Lower lobe of right lung (tissue), 2 donors: ENCODE data around the gene KRCC1. TPM values are rescaled to one million over a fixed set of nuclear protein-coding genes. Genes with fewer than 3 reads are reported as not detected.
"Not testable (repeated sequence)": the region's sequence is repeated elsewhere in the genome, so short reads cannot be mapped to it uniquely, and the experiment has no call there.

ENCODE experiments used
- ATAC-seq, 2 donors: fragments of 200-7000 bp; cut with Tn5 transposase; one replicate each; pipeline ENCODE4 v1.9.1; 2020 to 2022; ENCODE audit warnings: mild to moderate bottlenecking in 2 of 2, moderate library complexity in 2 of 2
- DNase-seq: peaks from one replicate; pipeline ENCODE4 v3.0.0-alpha.2; 2020
- H3K27ac ChIP-seq: fragments of 200-600 bp; one replicate; pipeline ENCODE4 v1.8.0; 2022
- H3K27me3 ChIP-seq: fragments of 200-600 bp; one replicate; pipeline ENCODE4 v1.8.0; 2022; ENCODE audit warnings: low read depth
- H3K36me3 ChIP-seq: fragments of 200-600 bp; one replicate; pipeline ENCODE4 v1.8.0; 2022; ENCODE audit warnings: mild to moderate bottlenecking
- H3K4me1 ChIP-seq: fragments of 200-600 bp; one replicate; pipeline ENCODE4 v1.8.0; 2022
- H3K4me3 ChIP-seq: fragments of 200-600 bp; one replicate; pipeline ENCODE4 v1.8.0; 2022; ENCODE audit warnings: mild to moderate bottlenecking
- H3K9me3 ChIP-seq: fragments of 200-600 bp; one replicate; pipeline ENCODE4 v1.8.0; 2022
- CTCF ChIP-seq: fragments of 200-600 bp; IDR thresholded peaks from one replicate; pipeline ENCODE4 v1.8.0; 2022; ENCODE audit warnings: antibody characterized with exemption, mild to moderate bottlenecking
- intact Hi-C: fragments of 100-400 bp; cut with DNase I; formaldehyde crosslinking; loops from one replicate; pipeline ENCODE4 v1.11.0; 2022
- total RNA-seq: library from RNA; stranded (reverse); fragmentation: NEBNext Ultra II Directional; extraction: Animal tissue kit (Norgen Biotek cat#: 25700); gene quantifications from one replicate; pipeline ENCODE4 v1.2.1, GENCODE V29; 2021
- donor health status: DM: no; HTN: yes; CAD: no; lungs with severe emphysema.

The KRCC1 gene
- total RNA-seq, 1 donor from 2014 or later: 24.7 TPM

- ATAC-seq: no peak
- H3K36me3 ChIP-seq: no peaks in the 10 kb centered on the region
- H3K27ac ChIP-seq: no peak overlapping the region
- no peak for TF ChIP-seq CTCF
- H3K9me3 ChIP-seq: no peaks in the 10 kb centered on the region
- intact Hi-C loops: no loop called here
- peaks cover 9% of the 10 kb centered on the region for H3K27me3 ChIP-seq
- H3K4me1 ChIP-seq: no peaks in the 10 kb centered on the region
- H3K4me3 ChIP-seq: no peak overlapping the region
- DNase-seq: no peak
Measured at GRCh38 chr2:88005776-88006175, 49.8 kb downstream of the KRCC1 start.

DNA sequence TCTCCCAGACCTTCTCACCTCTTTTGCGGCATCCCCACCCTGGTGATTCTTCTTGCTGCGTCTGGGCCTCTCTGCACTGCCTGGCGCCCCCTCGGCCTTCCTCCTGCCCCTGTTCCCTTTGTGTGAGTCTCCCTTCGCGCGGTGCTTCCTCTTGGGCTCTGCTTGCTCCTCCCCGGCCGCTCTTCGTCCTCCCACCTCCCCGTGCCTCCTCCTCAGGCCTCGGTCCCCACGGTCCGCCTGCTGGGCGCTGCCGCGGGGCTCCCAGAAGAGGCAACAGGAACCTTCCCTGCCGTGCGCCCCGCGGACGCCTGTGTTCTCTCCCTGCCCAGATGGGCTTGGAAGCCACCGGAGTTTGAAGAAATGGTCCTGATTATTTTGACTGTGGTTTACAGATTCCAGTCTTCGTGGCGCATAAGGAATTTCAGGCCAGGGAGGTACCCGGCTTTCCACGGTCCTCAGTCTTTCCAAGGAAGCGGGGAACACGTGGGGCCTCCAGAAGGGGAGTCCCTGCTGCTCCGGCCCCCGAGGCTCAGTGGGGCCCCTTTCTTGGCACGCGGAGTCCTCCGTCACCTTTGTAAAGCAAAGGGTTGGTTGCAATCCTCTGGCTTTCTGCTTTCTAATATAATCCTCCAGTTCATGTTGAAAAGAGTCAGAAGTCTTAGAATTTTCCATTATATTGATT, 52.4 kb downstream of the KRCC1 start:
- TF ChIP-seq CTCF: no peak
- no peaks in the 10 kb centered on the region for H3K36me3 ChIP-seq
- ATAC-seq: no peak
- H3K9me3 ChIP-seq: no peaks in the 10 kb centered on the region
- H3K27ac ChIP-seq: no peak overlapping the region
- intact Hi-C loops: no loop called here
- H3K4me1 ChIP-seq: no peaks in the 10 kb centered on the region
- no peak for DNase-seq
- H3K4me3 ChIP-seq: no peak overlapping the region
- peaks cover 9% of the 10 kb centered on the region for H3K27me3 ChIP-seq

GRCh38 chr2:88002359-88002707, 53.2 kb downstream of the KRCC1 start:
- no peak overlapping the region for H3K4me3 ChIP-seq
- no peak for TF ChIP-seq CTCF
- no peaks in the 10 kb centered on the region for H3K9me3 ChIP-seq
- DNase-seq (no peak), ATAC-seq (no peak)
- peaks cover 9% of the 10 kb centered on the region for H3K27me3 ChIP-seq
- no peaks in the 10 kb centered on the region for H3K36me3 ChIP-seq
- intact Hi-C loops: no loop called here
- H3K27ac ChIP-seq: no peak overlapping the region
- no peaks in the 10 kb centered on the region for H3K4me1 ChIP-seq

DNA sequence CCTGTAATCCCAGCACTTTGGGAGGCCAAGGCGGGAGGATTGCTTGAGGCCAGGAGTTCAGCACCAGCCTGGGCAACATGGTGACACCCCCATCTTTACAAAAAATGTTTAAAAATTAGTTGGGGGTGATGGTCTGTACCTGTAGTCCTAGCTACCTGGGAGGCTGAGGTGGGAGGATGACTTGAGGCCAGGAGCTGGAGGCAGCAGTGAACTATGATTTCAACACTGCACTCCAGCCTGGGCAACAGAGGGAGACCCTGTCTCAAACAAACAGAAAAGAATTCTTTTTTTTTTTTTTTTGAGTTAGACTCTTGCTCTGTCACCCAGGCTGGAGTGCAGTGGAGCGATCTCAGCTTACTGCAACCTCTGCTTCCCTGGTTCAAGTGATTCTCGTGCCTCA, 55.1 kb downstream of the KRCC1 start:
- DNase-seq, H3K27ac ChIP-seq, H3K4me1 ChIP-seq, intact Hi-C loops, H3K36me3 ChIP-seq, ATAC-seq, H3K27me3 ChIP-seq, H3K9me3 ChIP-seq, H3K4me3 ChIP-seq: not testable (repeated sequence)

DNA sequence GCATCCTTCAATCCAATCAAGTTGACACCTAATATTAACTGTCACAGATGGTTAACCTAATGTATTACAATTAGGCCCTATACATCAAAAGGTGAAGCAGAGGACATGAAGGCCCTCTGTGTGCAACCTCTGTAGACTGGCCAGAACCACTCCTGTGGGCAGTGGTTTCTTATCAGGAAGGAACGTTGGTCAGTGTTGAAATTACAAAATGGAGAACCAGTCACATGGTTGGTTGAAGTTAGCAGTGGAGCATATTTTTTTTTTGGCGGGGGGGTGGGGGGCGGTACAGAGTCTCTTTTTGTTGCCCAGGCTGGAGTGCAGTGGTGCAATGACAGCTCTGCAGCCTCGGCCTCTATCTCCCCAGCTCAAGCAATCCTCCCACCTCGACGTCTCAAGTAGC, 59.0 kb downstream of the KRCC1 start:
- H3K4me1 ChIP-seq: no peaks in the 10 kb centered on the region
- no peak overlapping the region for H3K27ac ChIP-seq
- DNase-seq: no peak
- intact Hi-C loops: no loop called here
- no peaks in the 10 kb centered on the region for H3K27me3 ChIP-seq
- H3K4me3 ChIP-seq: no peak overlapping the region
- TF ChIP-seq CTCF: no peak
- H3K36me3 ChIP-seq: no peaks in the 10 kb centered on the region
- no peaks in the 10 kb centered on the region for H3K9me3 ChIP-seq
- no peak for ATAC-seq

DNA sequence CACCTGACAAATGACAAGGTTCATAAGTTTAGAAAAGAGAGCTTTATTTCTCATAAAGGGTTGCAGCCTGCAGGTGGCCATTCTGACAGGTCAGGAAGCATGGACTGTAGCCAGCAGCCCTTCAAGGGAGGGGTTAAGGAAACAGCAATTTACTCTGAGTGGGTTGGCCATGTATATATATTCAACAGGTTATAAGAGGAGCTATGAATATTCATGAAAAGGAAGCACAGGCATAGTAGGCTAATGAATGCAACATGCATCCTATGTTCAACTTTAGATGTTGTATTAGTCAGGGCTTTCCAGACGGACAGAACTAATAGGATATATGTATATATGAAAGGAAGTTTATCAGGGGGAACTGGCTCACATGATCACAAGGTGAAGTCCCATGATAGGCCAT, 59.8 kb downstream of the KRCC1 start:
- no peaks in the 10 kb centered on the region for H3K9me3 ChIP-seq
- ATAC-seq: no peak
- no peak overlapping the region for H3K27ac ChIP-seq
- no peak for DNase-seq
- H3K4me3 ChIP-seq: no peak overlapping the region
- H3K27me3 ChIP-seq: no peaks in the 10 kb centered on the region
- H3K36me3 ChIP-seq: no peaks in the 10 kb centered on the region
- no peak for TF ChIP-seq CTCF
- no peaks in the 10 kb centered on the region for H3K4me1 ChIP-seq
- intact Hi-C loops: no loop called here

- H3K36me3 ChIP-seq, H3K4me1 ChIP-seq, H3K27me3 ChIP-seq, intact Hi-C loops, ATAC-seq, DNase-seq, H3K27ac ChIP-seq, H3K9me3 ChIP-seq, H3K4me3 ChIP-seq: not testable (repeated sequence)
Measured at GRCh38 chr2:87994304-87994850, 61.2 kb downstream of the KRCC1 start.

DNA sequence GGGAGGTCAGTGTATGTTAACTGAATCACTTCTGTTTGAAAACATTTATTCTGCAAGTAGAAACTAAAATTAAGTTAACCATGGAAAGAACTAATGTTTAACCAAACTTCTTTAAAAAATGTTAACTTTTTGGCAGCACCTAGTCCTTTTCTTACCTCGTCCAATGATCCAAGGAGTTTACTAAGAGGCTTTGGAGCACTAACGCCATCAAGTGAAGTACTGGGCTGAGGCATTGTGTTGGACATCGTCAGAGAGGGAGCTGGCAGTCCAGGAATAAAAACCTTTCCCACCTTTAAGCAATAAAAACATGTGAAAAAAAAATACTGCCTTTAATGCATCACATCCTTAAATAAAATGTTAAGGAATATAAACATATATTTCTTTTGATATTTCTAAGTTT, 63.0 kb downstream of the KRCC1 start:
- ATAC-seq, H3K9me3 ChIP-seq, DNase-seq, intact Hi-C loops, H3K27me3 ChIP-seq, H3K36me3 ChIP-seq, H3K4me3 ChIP-seq, H3K27ac ChIP-seq, H3K4me1 ChIP-seq: not testable (repeated sequence)

DNA sequence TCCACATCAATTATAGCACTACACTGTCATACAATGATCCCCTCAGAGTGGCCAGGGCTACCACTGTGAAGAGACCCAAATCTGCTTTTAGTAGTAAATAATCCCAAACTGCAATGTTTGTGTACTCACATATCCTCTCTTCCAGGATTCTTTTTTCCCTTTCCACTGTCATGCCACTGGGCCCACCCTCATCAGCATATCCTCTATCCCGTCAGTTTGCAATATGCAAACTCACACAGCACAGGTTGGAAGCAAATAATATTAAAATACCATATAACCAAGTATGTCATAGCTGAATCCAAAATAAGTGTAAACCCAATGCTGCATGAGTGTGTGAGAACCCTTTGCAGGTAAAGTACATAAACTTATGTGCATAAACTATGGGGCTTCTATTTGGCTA, 68.1 kb downstream of the KRCC1 start:
- H3K4me3 ChIP-seq, H3K36me3 ChIP-seq, ATAC-seq, H3K27me3 ChIP-seq, H3K9me3 ChIP-seq, intact Hi-C loops, DNase-seq, H3K4me1 ChIP-seq, H3K27ac ChIP-seq: not testable (repeated sequence)
